SK-N-SH treated with all-trans-retinoic acid at 6 μM for 48 hours (cell line): Measurements from ENCODE around the gene GPR132.

Experiments
- ARNTL ChIP-seq: fragments of 450-650 bp; formaldehyde crosslinking; IDR thresholded peaks from 2 replicates; pipeline ENCODE4 v1.5.0; 2020; ENCODE audit warnings: low read depth, mild to moderate bottlenecking, moderate library complexity, borderline replicate concordance
- OSR1 ChIP-seq: fragments of 250-450 bp; sonication (Bioruptor Pico); IDR thresholded peaks from 2 replicates; pipeline ENCODE4 v1.8.0; 2022; ENCODE audit warnings: moderate library complexity, mild to moderate bottlenecking, inconsistent platforms
- TOX ChIP-seq: fragments of 250-450 bp; sonication (Bioruptor Pico); IDR thresholded peaks from 2 replicates; pipeline ENCODE4 v1.8.0; 2021; ENCODE audit warnings: mild to moderate bottlenecking, moderate library complexity, borderline replicate concordance
- ZC3H10 ChIP-seq: fragments of 250-450 bp; sonication (Bioruptor Pico); IDR thresholded peaks from 2 replicates; pipeline ENCODE4 v1.5.1; 2021; ENCODE audit warnings: mild to moderate bottlenecking, moderate library complexity
- ZFP3 ChIP-seq: fragments of 250-450 bp; sonication (Bioruptor Pico); IDR thresholded peaks from 2 replicates; pipeline ENCODE4 v1.5.0; 2020; ENCODE audit warnings: mild to moderate bottlenecking, moderate library complexity
- ZNF565 ChIP-seq: fragments of 450-650 bp; formaldehyde crosslinking; conservative IDR thresholded peaks from 2 replicates; pipeline ENCODE4 v1.5.0; 2020; ENCODE audit warnings: low read depth, mild to moderate bottlenecking, moderate library complexity
- TF ChIP-seq, protein P1 (sequence below): fragments of 250-450 bp; sonication (Bioruptor Pico); IDR thresholded peaks from 2 replicates; pipeline ENCODE4 v1.8.0; 2021; ENCODE audit warnings: low read depth, mild to moderate bottlenecking, moderate library complexity, borderline replicate concordance
- TF ChIP-seq, protein P2 (sequence below): fragments of 250-450 bp; sonication (Bioruptor Pico); IDR thresholded peaks from 2 replicates; pipeline ENCODE4 v1.5.0; 2020; ENCODE audit warnings: mild to moderate bottlenecking, moderate library complexity
- TF ChIP-seq, protein P3 (sequence below): fragments of 250-450 bp; sonication (Bioruptor Pico); IDR thresholded peaks from 2 replicates; pipeline ENCODE4 v1.8.0; 2020; ENCODE audit warnings: mild to moderate bottlenecking, moderate library complexity, borderline replicate concordance

DNA sequence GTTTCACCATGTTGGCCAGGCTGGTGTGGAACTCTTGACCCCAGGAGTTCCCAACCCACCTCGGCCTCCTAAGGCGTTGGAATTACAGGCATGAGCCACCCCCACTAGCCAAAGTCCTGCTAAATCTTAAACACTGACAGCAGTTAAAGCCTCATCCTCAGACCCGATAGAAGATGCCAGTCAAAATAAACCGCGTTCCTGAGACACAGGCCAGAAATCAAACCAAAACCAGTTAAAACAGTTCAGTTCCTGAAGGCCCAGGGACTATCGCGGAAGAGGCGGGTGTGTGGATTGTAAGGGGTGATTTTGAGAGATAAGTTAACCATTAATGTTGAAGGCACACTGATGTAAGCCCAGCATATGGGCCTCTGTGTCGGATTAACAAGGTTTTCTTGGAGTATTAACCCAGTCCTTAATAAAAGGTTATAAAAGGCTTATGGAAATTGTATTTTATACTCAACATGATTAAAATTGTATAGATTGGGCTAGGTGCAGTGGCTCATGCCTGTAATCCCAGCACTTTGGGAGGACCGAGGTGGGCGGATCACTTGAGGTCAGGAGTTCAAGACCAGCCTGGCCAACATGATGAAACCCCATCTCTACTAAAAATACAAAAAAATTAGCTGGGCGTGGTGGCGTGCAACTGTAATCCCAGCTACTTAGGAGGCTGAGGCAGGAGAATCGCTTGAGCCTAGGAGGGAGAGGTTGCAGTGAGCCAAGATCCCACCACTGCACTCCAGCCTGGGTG lies 25.6 kb downstream of the GPR132 start:
- TF ChIP-seq ZNF565 (CRISPR knock-in tag) (no peak), TOX (CRISPR knock-in tag) (no peak), OSR1 (no peak), ZC3H10 (CRISPR knock-in tag) (no peak), ARNTL (CRISPR knock-in tag) (no peak), ZFP3 (no peak)
- TF ChIP-seq, protein P1, sequence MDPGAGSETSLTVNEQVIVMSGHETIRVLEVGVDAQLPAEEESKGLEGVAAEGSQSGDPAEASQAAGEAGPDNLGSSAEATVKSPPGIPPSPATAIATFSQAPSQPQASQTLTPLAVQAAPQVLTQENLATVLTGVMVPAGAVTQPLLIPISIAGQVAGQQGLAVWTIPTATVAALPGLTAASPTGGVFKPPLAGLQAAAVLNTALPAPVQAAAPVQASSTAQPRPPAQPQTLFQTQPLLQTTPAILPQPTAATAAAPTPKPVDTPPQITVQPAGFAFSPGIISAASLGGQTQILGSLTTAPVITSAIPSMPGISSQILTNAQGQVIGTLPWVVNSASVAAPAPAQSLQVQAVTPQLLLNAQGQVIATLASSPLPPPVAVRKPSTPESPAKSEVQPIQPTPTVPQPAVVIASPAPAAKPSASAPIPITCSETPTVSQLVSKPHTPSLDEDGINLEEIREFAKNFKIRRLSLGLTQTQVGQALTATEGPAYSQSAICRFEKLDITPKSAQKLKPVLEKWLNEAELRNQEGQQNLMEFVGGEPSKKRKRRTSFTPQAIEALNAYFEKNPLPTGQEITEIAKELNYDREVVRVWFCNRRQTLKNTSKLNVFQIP: no peak
- TF ChIP-seq, protein P2, sequence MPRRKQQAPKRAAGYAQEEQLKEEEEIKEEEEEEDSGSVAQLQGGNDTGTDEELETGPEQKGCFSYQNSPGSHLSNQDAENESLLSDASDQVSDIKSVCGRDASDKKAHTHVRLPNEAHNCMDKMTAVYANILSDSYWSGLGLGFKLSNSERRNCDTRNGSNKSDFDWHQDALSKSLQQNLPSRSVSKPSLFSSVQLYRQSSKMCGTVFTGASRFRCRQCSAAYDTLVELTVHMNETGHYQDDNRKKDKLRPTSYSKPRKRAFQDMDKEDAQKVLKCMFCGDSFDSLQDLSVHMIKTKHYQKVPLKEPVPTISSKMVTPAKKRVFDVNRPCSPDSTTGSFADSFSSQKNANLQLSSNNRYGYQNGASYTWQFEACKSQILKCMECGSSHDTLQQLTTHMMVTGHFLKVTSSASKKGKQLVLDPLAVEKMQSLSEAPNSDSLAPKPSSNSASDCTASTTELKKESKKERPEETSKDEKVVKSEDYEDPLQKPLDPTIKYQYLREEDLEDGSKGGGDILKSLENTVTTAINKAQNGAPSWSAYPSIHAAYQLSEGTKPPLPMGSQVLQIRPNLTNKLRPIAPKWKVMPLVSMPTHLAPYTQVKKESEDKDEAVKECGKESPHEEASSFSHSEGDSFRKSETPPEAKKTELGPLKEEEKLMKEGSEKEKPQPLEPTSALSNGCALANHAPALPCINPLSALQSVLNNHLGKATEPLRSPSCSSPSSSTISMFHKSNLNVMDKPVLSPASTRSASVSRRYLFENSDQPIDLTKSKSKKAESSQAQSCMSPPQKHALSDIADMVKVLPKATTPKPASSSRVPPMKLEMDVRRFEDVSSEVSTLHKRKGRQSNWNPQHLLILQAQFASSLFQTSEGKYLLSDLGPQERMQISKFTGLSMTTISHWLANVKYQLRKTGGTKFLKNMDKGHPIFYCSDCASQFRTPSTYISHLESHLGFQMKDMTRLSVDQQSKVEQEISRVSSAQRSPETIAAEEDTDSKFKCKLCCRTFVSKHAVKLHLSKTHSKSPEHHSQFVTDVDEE (CRISPR knock-in tag): no peak
- TF ChIP-seq, protein P3, sequence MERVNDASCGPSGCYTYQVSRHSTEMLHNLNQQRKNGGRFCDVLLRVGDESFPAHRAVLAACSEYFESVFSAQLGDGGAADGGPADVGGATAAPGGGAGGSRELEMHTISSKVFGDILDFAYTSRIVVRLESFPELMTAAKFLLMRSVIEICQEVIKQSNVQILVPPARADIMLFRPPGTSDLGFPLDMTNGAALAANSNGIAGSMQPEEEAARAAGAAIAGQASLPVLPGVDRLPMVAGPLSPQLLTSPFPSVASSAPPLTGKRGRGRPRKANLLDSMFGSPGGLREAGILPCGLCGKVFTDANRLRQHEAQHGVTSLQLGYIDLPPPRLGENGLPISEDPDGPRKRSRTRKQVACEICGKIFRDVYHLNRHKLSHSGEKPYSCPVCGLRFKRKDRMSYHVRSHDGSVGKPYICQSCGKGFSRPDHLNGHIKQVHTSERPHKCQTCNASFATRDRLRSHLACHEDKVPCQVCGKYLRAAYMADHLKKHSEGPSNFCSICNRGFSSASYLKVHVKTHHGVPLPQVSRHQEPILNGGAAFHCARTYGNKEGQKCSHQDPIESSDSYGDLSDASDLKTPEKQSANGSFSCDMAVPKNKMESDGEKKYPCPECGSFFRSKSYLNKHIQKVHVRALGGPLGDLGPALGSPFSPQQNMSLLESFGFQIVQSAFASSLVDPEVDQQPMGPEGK (CRISPR knock-in tag): no peak
